Subcutaneous abdominal adipose tissue (tissue), 5 donors: ENCODE results near the gene SAMD14.

Source experiments
- H3K27ac ChIP-seq: one replicate; pipeline ENCODE4 v1.7.0; 2013; ENCODE audit warnings: low read depth, mild to moderate bottlenecking, inconsistent platforms, low read length, moderate library complexity
- H3K27me3 ChIP-seq, 5 donors: one replicate each; pipeline ENCODE4 v1.7.0; 2013; ENCODE audit warnings: low read length in 5 of 5, inconsistent platforms in 1 of 5; ENCODE audit not compliant: control insufficient read depth in 5 of 5, insufficient read depth in 4 of 5
- H3K36me3 ChIP-seq, 5 donors: one replicate each; pipeline ENCODE4 v1.7.0; 2013; ENCODE audit warnings: low read length in 5 of 5; ENCODE audit not compliant: control insufficient read depth in 5 of 5, insufficient read depth in 5 of 5
- H3K4me1 ChIP-seq, 5 donors: one replicate each; pipeline ENCODE4 v1.7.0; 2013; ENCODE audit warnings: low read length in 5 of 5, mild to moderate bottlenecking in 3 of 5, moderate library complexity in 1 of 5; ENCODE audit not compliant: control insufficient read depth in 5 of 5, insufficient read depth in 5 of 5
- H3K4me3 ChIP-seq, 5 donors: one replicate each; pipeline ENCODE4 v1.7.0; 2013; ENCODE audit warnings: low read length in 5 of 5, low read depth in 1 of 5
- H3K9ac ChIP-seq, 5 donors: one replicate each; pipeline ENCODE4 v1.7.0; 2013; ENCODE audit warnings: low read length in 5 of 5, mild to moderate bottlenecking in 4 of 5, moderate library complexity in 3 of 5
- H3K9me3 ChIP-seq, 5 donors: one replicate each; pipeline ENCODE4 v1.7.0; 2013; ENCODE audit warnings: low read length in 5 of 5; ENCODE audit not compliant: control insufficient read depth in 5 of 5
- donor health status: healthy.
- donor health status: healthy.
- donor health status: healthy.
- donor health status: healthy.
- donor health status: healthy.

SAMD14 gene

GRCh38 chr17:50123649-50124349 lies 6.2 kb downstream of the SAMD14 start:
- Histone ChIP-seq H3K27ac (no peak overlapping the region), H3K36me3 (no peaks in the 10 kb centered on the region), H3K9ac (no peak overlapping the region), H3K4me3 (peak overlapping the region in 1 of 5 donors; percentile 1), H3K27me3 (peaks cover 5 to 13% (median 8%) of the 10 kb centered on the region in 5 donors), H3K9me3 (no peaks in the 10 kb centered on the region), H3K4me1 (peaks cover 4 to 20% (median 16%) of the 10 kb centered on the region in 5 donors)

- no peaks in the 10 kb centered on the region for H3K36me3 ChIP-seq
- H3K9me3 ChIP-seq: no peaks in the 10 kb centered on the region
- H3K27me3 ChIP-seq: peaks cover 0 to 9% (median 5%) of the 10 kb centered on the region in 5 donors
- peaks cover 1 to 17% (median 14%) of the 10 kb centered on the region in 5 donors for H3K4me1 ChIP-seq
- H3K4me3 ChIP-seq: no peak overlapping the region
- H3K9ac ChIP-seq: no peak overlapping the region
- no peak overlapping the region for H3K27ac ChIP-seq
These were observed 7.0 kb downstream of the SAMD14 start for GRCh38 chr17:50122945-50123344.

GRCh38 chr17:50120475-50121253 lies 9.3 kb downstream of the SAMD14 start:
- H3K9me3 ChIP-seq: no peaks in the 10 kb centered on the region
- no peaks in the 10 kb centered on the region for H3K36me3 ChIP-seq
- peaks cover 1 to 24% (median 20%) of the 10 kb centered on the region in 5 donors for H3K4me1 ChIP-seq
- peaks cover 0 to 8% (median 4%) of the 10 kb centered on the region in 5 donors for H3K27me3 ChIP-seq
- H3K27ac ChIP-seq: no peak overlapping the region
- no peak overlapping the region for H3K9ac ChIP-seq
- no peak overlapping the region for H3K4me3 ChIP-seq

GRCh38 chr17:50118828-50119218 lies 11.1 kb downstream of the SAMD14 start:
- H3K27ac ChIP-seq: no peak overlapping the region
- H3K4me3 ChIP-seq: no peak overlapping the region
- H3K27me3 ChIP-seq: peaks cover 0 to 8% (median 4%) of the 10 kb centered on the region in 5 donors
- H3K36me3 ChIP-seq: no peaks in the 10 kb centered on the region
- peaks cover 1 to 31% (median 21%) of the 10 kb centered on the region in 5 donors for H3K4me1 ChIP-seq
- H3K9ac ChIP-seq: no peak overlapping the region
- no peaks in the 10 kb centered on the region for H3K9me3 ChIP-seq

- H3K27ac ChIP-seq: no peak overlapping the region
These were observed 11.7 kb downstream of the SAMD14 start for GRCh38 chr17:50118076-50118827.

GRCh38 chr17:50117202-50118051 lies 12.5 kb downstream of the SAMD14 start:
- peak overlapping the region in 4 of 5 donors; percentile 15 to 36 (median 22) for H3K4me3 ChIP-seq
- peaks cover 0 to 8% (median 4%) of the 10 kb centered on the region in 5 donors for H3K27me3 ChIP-seq
- H3K27ac ChIP-seq: no peak overlapping the region
- H3K36me3 ChIP-seq: no peaks in the 10 kb centered on the region
- no peak overlapping the region for H3K9ac ChIP-seq
- H3K4me1 ChIP-seq: peaks cover 0 to 43% (median 27%) of the 10 kb centered on the region in 5 donors
- H3K9me3 ChIP-seq: no peaks in the 10 kb centered on the region

More at GRCh38 chr17:50118076-50118827, 11.7 kb downstream of the SAMD14 start:
- Histone ChIP-seq H3K9ac (no peak overlapping the region), H3K27me3 (peaks cover 0 to 8% (median 4%) of the 10 kb centered on the region in 5 donors), H3K9me3 (no peaks in the 10 kb centered on the region), H3K4me1 (peaks cover 0 to 35% (median 19%) of the 10 kb centered on the region in 5 donors), H3K36me3 (no peaks in the 10 kb centered on the region), H3K4me3 (no peak overlapping the region)

- H3K4me1 ChIP-seq: peaks cover 11 to 58% (median 44%) of the 10 kb centered on the region in 5 donors
- no peak overlapping the region for H3K9ac ChIP-seq
- H3K36me3 ChIP-seq: peaks cover 0 to 6% (median 6%) of the 10 kb centered on the region in 5 donors
- H3K4me3 ChIP-seq: no peak overlapping the region
- H3K9me3 ChIP-seq: no peaks in the 10 kb centered on the region
- H3K27me3 ChIP-seq: peaks cover 0 to 5% (median 4%) of the 10 kb centered on the region in 5 donors
- no peak overlapping the region for H3K27ac ChIP-seq
These were observed 14.2 kb downstream of the SAMD14 start for GRCh38 chr17:50115756-50116155.

GRCh38 chr17:50114849-50115357 lies 15.1 kb downstream of the SAMD14 start:
- no peak overlapping the region for H3K27ac ChIP-seq
- H3K4me1 ChIP-seq: peaks cover 11 to 58% (median 44%) of the 10 kb centered on the region in 5 donors
- H3K36me3 ChIP-seq: peaks cover 0 to 15% (median 14%) of the 10 kb centered on the region in 5 donors
- H3K27me3 ChIP-seq: peaks cover 0 to 5% (median 4%) of the 10 kb centered on the region in 5 donors
- H3K4me3 ChIP-seq: no peak overlapping the region
- no peaks in the 10 kb centered on the region for H3K9me3 ChIP-seq
- peak overlapping the region in 1 of 5 donors; percentile 14 for H3K9ac ChIP-seq

- Histone ChIP-seq H3K27ac (no peak overlapping the region), H3K4me3 (no peak overlapping the region), H3K9ac (peak overlapping the region in 1 of 5 donors; percentile 14), H3K36me3 (peaks cover 0 to 20% (median 19%) of the 10 kb centered on the region in 5 donors), H3K27me3 (peaks cover 0 to 5% (median 4%) of the 10 kb centered on the region in 5 donors), H3K9me3 (no peaks in the 10 kb centered on the region), H3K4me1 (peaks cover 11 to 58% (median 44%) of the 10 kb centered on the region in 5 donors)
These were observed 15.6 kb downstream of the SAMD14 start for GRCh38 chr17:50114401-50114800.
